Stomach (tissue), 9 donors: ENCODE data around the gene MS4A18. TPM values are rescaled to one million over a fixed set of nuclear protein-coding genes. Genes with fewer than 3 reads are reported as not detected.

ENCODE experiments used
- DNase-seq, 2 donors: peaks; one replicate each; pipeline versions ENCODE4 v3.0.0 to v3.0.0-alpha.2; 2013 to 2019
- H3K27ac ChIP-seq, 5 donors: fragments of 200-600 bp in 4 of 5; sonication (generic) in 4 of 5; one replicate each; pipeline ENCODE4 v1.5.1; 2013 to 2019; ENCODE audit warnings: mild to moderate bottlenecking in 1 of 5, moderate library complexity in 1 of 5
- H3K27me3 ChIP-seq, 3 donors: fragments of 200-600 bp; sonication (generic); one replicate each; pipeline ENCODE4 v1.5.1; 2017 to 2019; ENCODE audit warnings: mixed run types in 1 of 3
- H3K36me3 ChIP-seq, 4 donors: fragments of 200-600 bp; sonication (generic); 1 replicate in 3 of 4; 2 replicates in 1 of 4; pipeline ENCODE4 v1.5.1; 2016 to 2019
- H3K4me1 ChIP-seq, 4 donors: fragments of 200-600 bp; sonication (generic); one replicate each; pipeline ENCODE4 v1.5.1; 2016 to 2019
- H3K4me3 ChIP-seq, 4 donors: fragments of 200-600 bp; sonication (generic) in 3 of 4; one replicate each; pipeline ENCODE4 v1.5.1; 2016 to 2019; ENCODE audit warnings: mild to moderate bottlenecking in 1 of 4
- H3K9me3 ChIP-seq, 4 donors: fragments of 200-600 bp; sonication (generic); one replicate each; pipeline ENCODE4 v1.5.1; 2016 to 2019
- CTCF ChIP-seq, 7 experiments: fragments of 450-650 bp in 4 of 7; fragments of 200-600 bp in 3 of 7; sonication (generic) in 3 of 7; IDR thresholded peaks; one replicate each; pipeline ENCODE4 v1.5.1; 2016 to 2019; ENCODE audit warnings: antibody characterized with exemption in 7 of 7, control low read depth in 2 of 7, mild to moderate bottlenecking in 1 of 7
- EP300 ChIP-seq: sonication (generic); formaldehyde crosslinking; IDR thresholded peaks from one replicate; pipeline ENCODE4 v1.6.1; 2017; ENCODE audit warnings: antibody characterized with exemption
- POLR2A ChIP-seq, 4 donors: fragments of 450-650 bp; IDR thresholded peaks; one replicate each; pipeline ENCODE4 v1.6.1; 2016; ENCODE audit warnings: antibody characterized with exemption in 4 of 4, control low read depth in 2 of 4, mild to moderate bottlenecking in 1 of 4, moderate library complexity in 1 of 4
- POLR2AphosphoS5 ChIP-seq, 3 donors: sonication (generic); formaldehyde crosslinking; IDR thresholded peaks; one replicate each; pipeline ENCODE4 v1.6.1; 2016; ENCODE audit warnings: antibody characterized with exemption in 3 of 3
- WGBS, 5 donors: extraction: QIAGEN DNeasy Blood & Tissue Kit in 3 of 5; methylation state at CpG; one replicate each; pipeline versions ENCODE4 v1.1.5 to v1.1.7; 2013 to 2018; 5-methylcytosine and 5-hydroxymethylcytosine counted together
- intact Hi-C: fragments of 100-400 bp; cut with DNase I; formaldehyde crosslinking; loops from one replicate; pipeline ENCODE4 v1.15.1; 2023; ENCODE audit warnings: low total_unique reads
- polyA plus RNA-seq, 3 donors: library from polyadenylated mRNA; stranded (reverse); fragments of 200-250 nt; gene quantifications; one replicate each; pipeline ENCODE4 v1.2.3, GENCODE V29; 2013
- total RNA-seq, 5 donors: library from RNA; depleted of rRNA; stranded (reverse); fragments of >200 nt; gene quantifications; one replicate each; pipeline versions ENCODE4 v1.1.0 to v1.2.3, GENCODE V29; 2014 to 2016
- donor health status: healthy with polysubstance abuse.
- donor health status: Bipolar disorder and iron deficiency.
- donor health status: healthy.

Gene MS4A18
- total and polyA plus RNA-seq, 8 donors, result 0.19 TPM; not detected in 7

GRCh38 chr11:60772666-60773065 lies 48.1 kb downstream of the MS4A18 start:
- no peak for TF ChIP-seq EP300
- TF ChIP-seq POLR2A (IDR thresholded peaks at IDR 0.05), result no peak
- TF ChIP-seq CTCF (IDR thresholded peaks at IDR 0.05), result no peak
- DNase-seq, result no peak
- Histone ChIP-seq H3K4me3 (no peak overlapping the region), H3K27me3 (peaks cover 0 to 6% (median 0%) of the 10 kb centered on the region in 3 donors), H3K9me3 (no peaks in the 10 kb centered on the region), H3K36me3 (no peaks in the 10 kb centered on the region), H3K27ac (no peak overlapping the region), H3K4me1 (peaks cover 0 to 15% (median 7%) of the 10 kb centered on the region in 4 donors)
- WGBS, 5 donors, result 82 to 92% (median 90%) methylated on average over 8 of the region's 8 CpGs
- intact Hi-C loops, result no loop called here

GRCh38 chr11:60774726-60775125 lies 50.2 kb downstream of the MS4A18 start:
- Histone ChIP-seq H3K4me3 (no peak overlapping the region), H3K27me3 (no peaks in the 10 kb centered on the region), H3K27ac (no peak overlapping the region), H3K36me3 (no peaks in the 10 kb centered on the region), H3K9me3 (no peaks in the 10 kb centered on the region), H3K4me1 (peaks cover 0 to 15% (median 7%) of the 10 kb centered on the region in 4 donors)
- 79 to 88% (median 80%) methylated on average over 13 of the region's 13 CpGs for WGBS, 5 donors
- no peak for DNase-seq
- intact Hi-C loops, result no loop called here
- TF ChIP-seq CTCF (IDR thresholded peaks at IDR 0.05) (no peak), POLR2A (IDR thresholded peaks at IDR 0.05) (no peak), EP300 (no peak), POLR2AphosphoS5 (IDR thresholded peaks at IDR 0.05) (no peak)

GRCh38 chr11:60775420-60775961 lies 51.0 kb downstream of the MS4A18 start:
- no peak overlapping the region for H3K27ac ChIP-seq
- H3K4me1 ChIP-seq, result peaks cover 0 to 15% (median 7%) of the 10 kb centered on the region in 4 donors
- intact Hi-C loops, result no loop called here
- H3K36me3 ChIP-seq, result no peaks in the 10 kb centered on the region
- WGBS, 5 donors, result 5 to 21% (median 15%) methylated on average over 13 to 15 of the region's 15 CpGs
- no peaks in the 10 kb centered on the region for H3K9me3 ChIP-seq
- H3K27me3 ChIP-seq, result no peaks in the 10 kb centered on the region
- TF ChIP-seq POLR2AphosphoS5 (IDR thresholded peaks at IDR 0.05) (peak in 1 of 3 donors; percentile 43), CTCF (IDR thresholded peaks at IDR 0.05) (peak in 5 of 7 experiments; percentile 54 to 93 (median 89)), EP300 (no peak), POLR2A (IDR thresholded peaks at IDR 0.05) (no peak)
- H3K4me3 ChIP-seq, result no peak overlapping the region
- peak; percentile 88 to 96 for DNase-seq

- TF ChIP-seq EP300, result no peak
- no peak for TF ChIP-seq CTCF (IDR thresholded peaks at IDR 0.05)
- TF ChIP-seq POLR2AphosphoS5 (IDR thresholded peaks at IDR 0.05), result no peak
- TF ChIP-seq POLR2A (IDR thresholded peaks at IDR 0.05), result no peak
- intact Hi-C loops, result no loop called here
Measured at GRCh38 chr11:60776167-60776566, 51.6 kb downstream of the MS4A18 start.

More at GRCh38 chr11:60776167-60776566, 51.6 kb downstream of the MS4A18 start:
- no peak overlapping the region for H3K27ac ChIP-seq
- no peak for DNase-seq
- no peaks in the 10 kb centered on the region for H3K9me3 ChIP-seq
- no peak overlapping the region for H3K4me3 ChIP-seq
- no peaks in the 10 kb centered on the region for H3K36me3 ChIP-seq
- H3K4me1 ChIP-seq, result peaks cover 0 to 15% (median 7%) of the 10 kb centered on the region in 4 donors
- no peaks in the 10 kb centered on the region for H3K27me3 ChIP-seq
- WGBS, 5 donors, result 60 to 87% (median 75%) methylated on average over 3 to 4 of the region's 4 CpGs
